ENCODE results near the gene CGB8.

DNA sequence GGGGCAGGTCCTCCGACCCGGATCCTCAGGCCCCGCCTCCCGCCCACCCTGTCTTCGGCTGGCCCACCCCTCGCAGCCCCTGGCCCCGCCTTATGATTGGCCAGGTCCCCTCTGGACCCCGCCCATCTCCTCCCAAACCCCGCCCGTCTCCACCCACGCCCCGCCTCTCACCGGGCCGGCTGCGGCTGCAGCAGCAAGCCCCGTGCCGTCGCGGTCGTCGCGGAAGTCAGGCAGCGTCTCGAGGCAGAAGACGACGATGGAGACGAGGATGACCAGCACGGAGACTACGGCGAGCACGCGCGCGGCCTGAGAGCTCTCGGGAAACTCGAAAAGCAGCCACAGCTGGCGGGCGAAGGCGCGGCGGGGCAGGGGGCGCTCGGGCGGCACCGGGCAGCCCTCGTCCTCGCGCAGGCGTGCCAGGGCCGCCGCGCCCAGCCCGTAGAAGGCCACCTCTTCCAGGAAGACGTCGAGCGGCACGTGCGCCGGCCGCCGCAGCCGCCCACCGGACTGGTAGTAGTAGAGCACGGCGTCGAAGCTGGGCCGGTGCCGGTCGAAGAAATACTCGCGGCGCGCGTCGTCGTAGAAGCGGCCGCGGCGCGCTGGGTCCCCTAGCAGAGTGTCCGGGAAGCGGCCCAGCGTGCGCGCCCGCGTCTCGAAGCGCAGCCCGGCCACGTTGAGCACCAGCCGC lies 23.1 kb upstream of the CGB8 start:
- TF ChIP-seq, protein P1, sequence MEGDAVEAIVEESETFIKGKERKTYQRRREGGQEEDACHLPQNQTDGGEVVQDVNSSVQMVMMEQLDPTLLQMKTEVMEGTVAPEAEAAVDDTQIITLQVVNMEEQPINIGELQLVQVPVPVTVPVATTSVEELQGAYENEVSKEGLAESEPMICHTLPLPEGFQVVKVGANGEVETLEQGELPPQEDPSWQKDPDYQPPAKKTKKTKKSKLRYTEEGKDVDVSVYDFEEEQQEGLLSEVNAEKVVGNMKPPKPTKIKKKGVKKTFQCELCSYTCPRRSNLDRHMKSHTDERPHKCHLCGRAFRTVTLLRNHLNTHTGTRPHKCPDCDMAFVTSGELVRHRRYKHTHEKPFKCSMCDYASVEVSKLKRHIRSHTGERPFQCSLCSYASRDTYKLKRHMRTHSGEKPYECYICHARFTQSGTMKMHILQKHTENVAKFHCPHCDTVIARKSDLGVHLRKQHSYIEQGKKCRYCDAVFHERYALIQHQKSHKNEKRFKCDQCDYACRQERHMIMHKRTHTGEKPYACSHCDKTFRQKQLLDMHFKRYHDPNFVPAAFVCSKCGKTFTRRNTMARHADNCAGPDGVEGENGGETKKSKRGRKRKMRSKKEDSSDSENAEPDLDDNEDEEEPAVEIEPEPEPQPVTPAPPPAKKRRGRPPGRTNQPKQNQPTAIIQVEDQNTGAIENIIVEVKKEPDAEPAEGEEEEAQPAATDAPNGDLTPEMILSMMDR (IDR thresholded peaks at IDR 0.05) = no peak
- no peak for TF ChIP-seq POLR2A (IDR thresholded peaks at IDR 0.05)

Measured in body of pancreas (tissue), 4 donors.